Non-pigmented ciliary epithelial cell (primary cell): ENCODE data around the gene PRKG1.
A peak's percentile ranks its signal among the peaks of the same experiment; 100 is the strongest.
"Not testable (repeated sequence)": the region's sequence is repeated elsewhere in the genome, so short reads cannot be mapped to it uniquely, and the experiment has no call there.

Experiments
- DNase-seq: peaks from one replicate; pipeline ENCODE4 v3.0.0-alpha.2; 2010; ENCODE audit warnings: low read depth

PRKG1 gene

DNA sequence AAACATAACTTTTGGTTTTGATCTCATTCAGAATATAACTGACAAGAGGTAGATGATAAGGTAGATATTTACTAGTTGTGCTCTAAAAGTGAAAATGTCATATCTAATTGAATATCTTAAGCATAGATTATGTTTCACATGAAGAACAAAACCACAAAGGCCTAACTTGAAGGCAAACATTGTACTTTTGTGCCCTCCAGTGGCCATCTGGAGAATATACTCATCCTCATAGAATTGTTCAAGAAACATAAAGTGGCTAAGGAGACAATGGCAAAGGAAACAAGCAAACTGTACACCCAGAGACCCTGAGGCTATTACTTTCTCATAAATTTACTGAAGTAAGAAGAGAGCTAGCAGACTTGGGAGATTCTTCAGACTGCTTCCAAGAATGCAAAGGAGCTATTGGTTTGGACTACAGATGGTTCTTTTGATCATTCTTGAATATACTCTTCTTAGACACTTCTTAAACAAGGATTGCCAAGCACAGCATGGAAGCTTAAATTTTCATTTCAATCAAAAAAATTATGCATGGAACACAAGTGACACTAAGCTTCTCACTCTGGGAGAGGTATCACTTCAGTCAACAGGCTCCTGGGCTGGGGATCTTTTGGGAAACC is 1141.6 kb downstream of the PRKG1 start:
- DNase-seq: peak; percentile 40

DNA sequence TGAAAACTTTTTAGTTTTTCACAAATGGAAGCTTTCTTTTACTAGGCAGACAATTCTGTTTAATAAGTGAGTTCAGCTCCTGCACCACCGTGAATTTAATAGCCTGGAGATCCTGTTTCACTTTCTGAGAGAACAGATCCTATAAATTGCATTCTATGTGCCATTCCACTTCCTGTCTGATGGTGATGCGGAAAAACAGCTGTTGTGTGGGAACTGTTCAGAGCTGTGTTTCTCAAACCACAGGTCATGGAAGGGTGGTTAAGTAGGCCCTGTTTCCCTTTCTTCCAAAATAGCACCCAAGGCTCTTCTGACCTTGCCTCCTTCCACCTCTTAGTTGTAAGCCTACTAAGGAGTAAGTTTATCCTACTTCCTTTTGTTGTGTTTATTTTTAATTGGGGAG is 1142.6 kb downstream of the PRKG1 start:
- DNase-seq: peak; percentile 49

DNA sequence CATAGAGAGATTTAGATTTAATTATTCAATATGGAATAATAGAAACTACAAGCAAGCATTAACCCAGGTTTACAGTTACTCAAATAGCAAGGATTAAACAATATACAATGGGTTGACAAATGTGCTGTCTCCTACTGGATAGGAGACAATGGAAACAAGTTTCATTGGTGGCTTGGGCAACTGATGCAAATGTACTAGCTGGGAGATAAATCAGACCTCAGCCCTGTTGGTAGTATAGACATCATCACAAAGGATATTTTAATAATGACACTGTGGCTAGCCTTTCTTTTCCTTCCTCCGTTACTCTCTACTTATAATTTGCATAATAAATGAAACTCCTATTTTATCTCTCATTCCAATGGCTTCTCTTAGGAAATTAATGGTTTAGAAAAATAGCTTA is 1143.2 kb downstream of the PRKG1 start:
- DNase-seq: no peak

DNA sequence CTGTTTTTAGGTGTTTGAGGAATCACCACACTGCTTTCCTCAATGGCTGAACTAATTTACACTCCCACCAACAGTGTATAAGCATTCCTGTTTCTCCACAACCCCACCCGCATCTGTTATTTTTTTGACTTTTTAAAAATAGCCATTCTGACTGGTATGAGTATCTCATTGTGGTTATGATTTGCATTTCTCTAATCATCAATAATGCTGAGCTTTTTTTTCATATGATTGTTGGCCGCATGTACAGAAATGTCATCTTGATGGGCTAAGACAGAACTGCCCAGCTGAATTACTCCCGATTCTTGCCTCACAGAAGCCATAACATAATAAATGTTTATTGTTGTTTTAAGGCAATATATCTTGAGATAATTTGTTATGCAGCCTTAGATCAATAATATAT is 1146.7 kb downstream of the PRKG1 start:
- DNase-seq: no peak

DNA sequence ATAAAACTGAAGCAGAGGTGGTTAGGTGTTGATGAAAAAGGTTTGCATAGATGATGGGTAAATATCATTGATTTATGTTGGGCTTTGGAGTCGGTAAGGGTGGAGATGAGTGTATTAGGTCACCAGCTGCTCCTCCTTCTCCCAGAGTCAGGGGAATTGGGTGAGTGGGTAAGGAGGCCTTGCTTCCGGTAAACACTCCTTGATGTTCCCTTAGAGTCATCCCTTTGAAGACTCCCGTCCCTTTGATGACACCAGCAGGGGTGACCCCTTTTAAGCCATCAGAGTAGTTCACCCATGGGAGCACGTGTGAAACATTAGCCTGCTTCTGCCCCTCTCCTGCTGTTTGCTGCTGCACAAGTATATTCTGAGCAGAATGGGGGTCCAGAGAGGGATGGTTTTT is 1147.6 kb downstream of the PRKG1 start:
- DNase-seq: no peak

DNA sequence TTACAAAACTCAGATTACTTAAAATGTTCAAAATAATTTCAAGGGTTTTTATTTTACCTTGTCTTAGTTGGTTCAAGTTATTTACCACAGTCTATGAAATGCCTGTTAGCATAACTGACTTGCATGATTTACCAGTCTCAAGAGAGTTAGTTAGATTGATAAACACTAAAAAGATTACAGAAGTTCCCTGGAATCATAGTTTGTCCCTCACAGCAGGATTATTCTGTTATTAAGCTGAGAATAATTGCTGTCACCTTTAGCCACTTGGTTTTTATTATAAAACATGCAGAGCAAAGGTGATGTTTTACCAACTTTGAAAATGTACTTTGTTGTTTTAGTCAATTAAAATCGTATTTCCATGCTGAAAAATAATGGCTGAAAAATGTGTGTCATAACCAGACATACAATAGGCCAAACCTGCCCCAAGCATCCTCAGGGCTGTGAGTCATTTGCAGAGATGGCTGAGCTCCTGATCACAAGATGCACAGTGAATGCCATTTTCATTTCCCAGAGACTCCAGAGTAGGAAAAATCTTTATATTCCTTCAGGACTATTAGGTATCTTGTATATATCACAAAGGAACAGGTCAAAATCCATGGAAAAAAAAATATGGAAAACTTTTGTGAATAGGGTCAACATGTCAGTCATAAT is 1152.0 kb downstream of the PRKG1 start:
- DNase-seq: no peak

DNA sequence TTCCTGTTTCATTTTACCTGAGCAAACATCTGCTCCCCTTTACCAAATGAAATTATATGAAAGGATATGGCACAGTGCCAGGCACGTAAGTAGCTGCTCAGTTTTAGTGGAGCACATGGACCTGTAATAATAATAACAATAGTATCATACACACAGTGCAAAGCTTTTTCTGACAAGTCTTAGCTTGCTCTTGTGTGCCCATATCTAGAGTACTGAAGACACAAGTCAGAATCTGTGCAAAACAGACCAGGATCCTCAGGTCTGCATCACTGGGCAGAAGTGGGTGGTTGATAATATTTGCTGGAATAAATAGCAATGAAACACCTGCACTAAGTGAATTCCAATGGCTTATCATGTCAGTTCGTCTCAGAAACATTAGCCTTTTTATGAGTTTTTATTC is 1154.3 kb downstream of the PRKG1 start:
- no peak for DNase-seq

DNA sequence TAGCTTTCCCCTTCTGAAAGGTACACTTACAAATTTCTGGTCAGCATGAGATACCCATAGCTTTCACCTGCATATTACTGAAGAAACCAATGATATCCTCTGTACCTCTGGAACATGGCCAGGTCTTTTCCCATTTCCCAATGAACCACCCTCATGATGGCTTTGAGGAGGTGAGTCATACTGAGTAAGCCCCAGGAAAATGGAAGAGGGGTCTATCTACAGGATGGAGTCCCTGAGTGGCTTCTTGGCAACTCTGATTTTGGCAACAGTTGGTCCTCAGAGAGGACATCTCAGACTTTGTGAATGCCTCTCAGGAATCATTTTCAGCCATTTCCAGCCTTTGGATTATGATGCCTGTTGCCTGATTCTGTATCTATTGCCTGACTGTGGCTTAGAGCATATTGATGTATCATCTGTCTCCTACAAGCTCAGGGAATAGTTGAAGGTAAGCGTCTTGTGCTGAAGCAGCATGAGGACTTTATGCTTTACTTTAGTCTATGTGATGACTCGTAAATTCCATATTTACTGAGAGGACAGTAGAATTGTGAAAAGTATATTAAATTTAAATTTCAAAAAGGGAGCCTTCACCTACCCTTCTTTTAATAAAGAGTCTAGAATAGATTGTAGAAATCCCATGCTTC is 1155.1 kb downstream of the PRKG1 start:
- no peak for DNase-seq

DNA sequence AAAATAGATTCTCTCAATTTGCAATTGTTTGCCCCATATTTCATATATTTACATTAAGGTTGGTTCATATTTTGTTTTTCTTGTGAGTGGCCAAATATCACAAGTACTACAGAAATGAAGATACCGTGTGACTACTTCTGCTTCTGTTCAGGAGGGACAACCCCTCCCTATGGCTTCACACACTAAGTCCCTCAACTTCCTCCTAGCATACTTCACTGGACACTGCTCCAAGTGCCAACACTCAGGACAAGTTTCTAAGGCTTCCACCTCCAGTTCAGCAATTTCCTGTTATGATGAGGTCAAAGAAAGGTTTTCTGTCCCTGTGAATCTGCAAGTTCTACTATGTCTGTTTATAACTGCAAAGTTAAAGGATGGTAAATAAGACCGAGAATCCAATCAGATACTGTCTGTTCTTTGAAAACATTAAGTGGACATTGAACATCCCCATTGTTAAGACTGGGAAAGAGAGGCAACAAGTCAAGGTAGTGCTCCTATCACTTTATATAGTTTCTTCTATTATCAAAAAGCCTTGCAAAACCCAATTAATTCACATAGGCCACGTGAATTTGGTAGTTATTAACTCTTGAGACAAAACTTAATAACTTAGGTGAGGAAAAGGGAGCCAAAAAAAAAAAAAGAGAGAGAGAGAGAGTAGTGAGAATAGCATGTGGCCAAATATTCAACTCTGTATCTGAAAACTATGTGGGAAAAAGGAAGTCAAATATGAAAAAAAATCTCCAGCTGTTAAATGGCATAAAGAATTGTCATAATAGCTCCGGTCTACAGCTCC is 1158.5 kb downstream of the PRKG1 start:
- no peak for DNase-seq

DNA sequence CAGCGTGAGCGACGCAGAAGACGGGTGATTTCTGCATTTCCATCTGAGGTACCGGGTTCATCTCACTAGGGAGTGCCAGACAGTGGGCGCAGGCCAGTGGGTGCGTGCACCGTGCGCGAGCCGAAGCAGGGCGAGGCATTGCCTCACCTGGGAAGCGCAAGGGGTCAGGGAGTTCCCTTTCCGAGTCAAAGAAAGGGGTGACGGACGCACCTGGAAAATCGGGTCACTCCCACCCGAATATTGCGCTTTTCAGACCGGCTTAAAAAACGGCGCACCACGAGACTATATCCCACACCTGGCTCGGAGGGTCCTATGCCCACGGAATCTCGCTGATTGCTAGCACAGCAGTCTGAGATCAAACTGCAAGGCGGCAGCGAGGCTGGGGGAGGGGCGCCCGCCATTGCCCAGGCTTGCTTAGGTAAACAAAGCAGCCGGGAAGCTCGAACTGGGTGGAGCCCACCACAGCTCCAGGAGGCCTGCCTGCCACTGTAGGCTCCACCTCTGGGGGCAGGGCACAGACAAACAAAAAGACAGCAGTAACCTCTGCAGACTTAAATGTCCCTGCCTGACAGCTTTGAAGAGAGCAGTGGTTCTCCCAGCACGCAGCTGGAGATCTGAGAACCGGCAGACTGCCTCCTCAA is 1159.2 kb downstream of the PRKG1 start:
- not testable (repeated sequence) for DNase-seq

DNA sequence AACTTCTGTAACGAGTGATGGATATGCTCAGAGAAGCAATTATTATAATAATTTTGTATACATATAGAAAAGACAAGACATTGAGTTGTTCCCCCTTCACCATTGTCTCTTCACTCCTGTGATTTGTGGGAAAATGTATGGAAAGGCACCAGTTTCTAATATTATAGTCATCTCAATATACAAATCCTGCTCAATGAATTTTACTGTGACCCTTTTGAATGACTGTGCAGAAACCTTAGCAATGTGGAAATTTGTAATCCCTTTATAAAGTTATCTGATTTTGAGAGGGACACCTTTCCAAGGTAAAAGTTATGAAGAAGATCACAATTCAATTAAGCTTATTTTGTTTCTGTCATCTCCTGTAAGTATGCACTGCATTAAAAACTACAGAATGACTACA is 1165.5 kb downstream of the PRKG1 start:
- DNase-seq: no peak

DNA sequence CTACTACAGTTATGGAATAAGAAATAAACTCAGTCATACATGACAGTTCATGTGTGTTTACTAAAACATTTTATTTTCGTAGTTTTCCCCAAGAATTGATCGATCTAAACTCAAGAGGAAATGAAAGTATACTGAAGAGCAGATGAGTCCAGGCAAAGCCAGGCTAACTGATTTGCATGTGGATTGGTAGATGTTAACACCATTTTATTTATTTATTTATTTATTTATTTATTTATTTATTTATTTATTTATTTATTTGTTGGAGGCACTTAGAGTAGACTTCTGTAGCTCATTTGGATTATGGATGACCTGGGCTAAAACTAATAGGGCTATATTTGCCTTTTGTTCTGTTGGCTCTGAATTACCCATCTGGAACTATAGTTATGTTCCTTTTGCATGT is 1171.3 kb downstream of the PRKG1 start:
- no peak for DNase-seq

DNA sequence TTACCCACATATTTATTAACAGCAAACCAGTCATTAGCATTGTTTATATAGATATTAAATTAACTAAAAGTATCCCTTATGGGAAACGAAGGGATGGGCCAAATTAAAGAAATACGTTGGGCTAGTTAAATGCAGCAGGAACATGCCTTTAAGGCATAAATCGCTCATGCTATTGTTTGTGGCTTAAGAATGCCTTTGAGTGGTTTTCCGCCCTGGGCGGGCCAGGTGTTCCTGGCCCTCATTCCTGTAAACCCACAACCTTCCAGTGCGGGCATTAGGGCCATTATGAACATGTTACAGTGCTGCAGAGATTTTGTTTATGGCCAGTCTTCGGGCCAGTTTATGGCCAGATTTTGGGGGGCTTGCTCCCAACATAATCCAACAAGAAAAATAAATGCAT is 1173.6 kb downstream of the PRKG1 start:
- DNase-seq: not testable (repeated sequence)

DNA sequence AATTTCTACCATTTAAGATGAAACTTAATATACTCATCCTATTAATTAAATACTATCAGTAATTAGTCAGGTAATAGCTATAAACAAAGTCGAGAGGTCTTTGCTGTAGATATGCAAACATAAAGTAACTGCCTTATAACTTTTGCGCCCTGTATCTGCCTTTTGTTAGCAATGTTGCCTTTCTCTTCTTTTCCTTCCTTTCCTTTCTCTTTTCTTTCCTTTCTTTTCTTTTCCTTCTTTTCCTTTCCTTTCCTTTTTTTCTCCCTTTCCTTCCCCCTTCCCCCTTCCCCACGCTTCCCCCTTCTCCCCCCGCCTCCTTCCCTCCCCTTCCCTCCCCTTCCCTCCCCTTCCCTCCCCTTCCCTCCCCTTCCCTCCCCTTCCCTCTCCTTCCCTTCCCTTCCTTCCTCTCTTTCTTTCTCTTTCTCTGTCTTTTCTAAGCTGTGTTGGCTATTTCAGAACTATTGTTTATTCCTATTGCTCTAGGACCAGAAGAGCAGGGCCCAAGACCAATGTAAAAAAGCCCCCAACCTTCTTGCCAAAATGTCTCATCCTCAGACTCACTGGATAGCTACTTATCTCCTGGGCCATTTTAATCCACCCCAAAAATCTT is 1174.5 kb downstream of the PRKG1 start:
- DNase-seq: no peak

DNA sequence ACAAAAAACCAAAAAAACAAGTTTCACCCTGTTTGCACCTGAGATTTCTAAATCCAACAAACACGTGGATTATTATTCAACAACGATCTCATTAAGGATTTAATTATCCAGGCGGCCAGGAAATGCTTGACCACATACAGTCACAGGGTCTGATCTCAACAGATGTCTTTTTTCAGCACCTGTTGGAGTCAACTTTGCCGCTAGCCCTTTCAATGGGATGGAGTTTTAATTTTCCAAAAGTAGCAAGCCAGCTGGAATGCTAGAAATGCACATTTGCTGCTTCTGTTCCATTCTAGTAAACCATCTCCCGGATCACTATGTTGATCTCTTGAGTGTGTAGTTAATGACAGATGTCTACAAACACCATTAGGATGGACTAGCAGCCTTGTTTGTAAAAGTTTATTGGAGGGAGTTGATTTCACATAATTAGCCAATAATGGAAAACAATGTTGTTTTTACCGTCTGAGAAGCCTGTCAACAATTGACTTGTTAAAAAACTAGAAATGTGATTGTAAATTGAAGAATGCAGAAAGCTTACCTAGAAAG is 1175.6 kb downstream of the PRKG1 start:
- no peak for DNase-seq

DNA sequence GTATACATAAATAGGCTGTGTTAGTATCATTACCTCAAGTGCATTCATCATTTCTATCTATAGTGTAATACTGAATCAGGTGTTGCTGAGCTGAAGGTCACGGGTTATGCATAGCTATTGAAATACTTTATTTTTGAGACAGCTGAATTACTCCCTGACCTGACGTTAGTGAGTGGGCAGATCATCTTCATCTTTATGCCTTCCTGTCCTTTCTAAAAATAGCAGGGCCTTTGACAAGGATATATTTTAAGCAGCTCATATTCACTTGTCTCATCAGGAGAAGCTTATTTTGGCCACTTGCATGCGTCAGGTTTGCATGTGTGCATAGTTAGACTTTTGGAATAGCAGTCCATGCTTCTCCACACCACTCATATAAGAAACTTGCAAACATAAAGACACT is 1176.2 kb downstream of the PRKG1 start:
- DNase-seq: no peak

DNA sequence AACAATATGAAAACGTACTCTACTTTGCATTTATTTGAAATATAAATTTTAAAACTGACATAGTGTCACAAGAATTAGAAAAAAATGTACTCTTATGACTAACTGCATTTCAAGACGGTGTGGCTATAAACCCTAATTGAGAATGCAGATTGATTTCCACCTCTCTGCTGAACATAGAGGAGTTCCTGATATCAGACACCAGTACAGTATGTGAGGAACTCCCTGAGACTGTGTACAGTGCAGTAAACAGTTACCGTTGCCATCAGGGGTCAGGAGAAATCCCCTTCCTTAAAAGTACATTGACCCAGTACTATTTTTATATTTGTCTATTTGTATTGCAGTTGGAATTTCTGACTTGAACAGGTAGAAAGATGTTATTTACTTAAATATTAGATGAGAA is 1178.0 kb downstream of the PRKG1 start:
- DNase-seq: no peak

DNA sequence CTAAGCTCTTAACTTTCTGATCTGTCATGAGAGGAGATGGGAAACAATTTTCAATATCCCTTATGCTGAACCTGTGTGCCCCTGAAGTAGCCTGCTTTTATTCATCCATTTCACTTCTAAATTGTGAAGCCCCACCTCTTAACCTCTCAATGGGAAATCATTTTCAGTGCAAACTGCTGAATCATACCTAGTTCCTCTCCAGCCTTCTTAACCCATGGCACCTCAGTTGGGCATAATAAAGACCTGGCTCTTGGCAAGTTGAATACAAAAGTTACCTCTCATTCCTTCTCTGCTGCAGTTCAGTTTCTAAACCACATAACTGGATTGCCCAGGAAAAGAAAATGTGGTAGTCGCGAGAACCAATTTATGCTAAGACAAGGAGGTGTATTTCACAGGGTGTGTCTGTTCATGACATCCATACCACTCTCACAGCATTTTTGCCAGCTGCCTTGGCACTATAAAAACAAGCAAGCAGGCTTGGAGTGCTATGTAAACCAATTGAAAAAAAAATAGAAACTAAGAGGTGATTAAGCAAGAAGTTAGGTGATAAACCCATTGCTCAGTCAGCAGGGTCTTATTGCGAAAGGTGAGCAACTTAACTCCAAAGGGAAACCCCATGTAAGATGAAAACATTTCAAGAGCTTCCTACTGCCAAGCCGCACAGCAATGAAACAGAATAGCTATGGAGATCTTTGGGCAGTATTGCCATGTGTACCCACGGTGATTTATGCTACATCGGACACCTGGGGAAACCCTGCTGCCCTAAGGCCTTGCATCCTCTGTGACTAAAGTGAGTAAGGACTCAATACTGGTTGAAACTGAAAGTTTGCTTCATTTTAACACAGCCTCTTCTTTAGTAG is 1182.8 kb downstream of the PRKG1 start:
- no peak for DNase-seq

DNA sequence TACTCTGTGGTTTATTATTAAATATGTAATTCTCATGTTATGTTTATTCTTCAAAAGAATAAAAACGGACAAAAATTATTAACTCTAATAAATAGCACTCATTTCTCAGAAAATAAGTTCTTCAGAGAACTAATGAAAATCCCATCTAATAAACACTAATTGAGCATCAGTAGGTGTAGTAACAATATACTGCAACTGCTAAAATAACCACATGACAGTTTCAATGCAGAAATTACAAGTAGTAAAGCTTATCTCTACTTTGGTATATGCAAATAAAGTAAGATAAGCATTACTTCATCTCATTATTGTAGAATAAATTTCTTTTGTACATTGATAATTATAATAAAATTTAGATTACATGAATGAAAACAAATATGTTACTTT is 1183.4 kb downstream of the PRKG1 start:
- DNase-seq: no peak

DNA sequence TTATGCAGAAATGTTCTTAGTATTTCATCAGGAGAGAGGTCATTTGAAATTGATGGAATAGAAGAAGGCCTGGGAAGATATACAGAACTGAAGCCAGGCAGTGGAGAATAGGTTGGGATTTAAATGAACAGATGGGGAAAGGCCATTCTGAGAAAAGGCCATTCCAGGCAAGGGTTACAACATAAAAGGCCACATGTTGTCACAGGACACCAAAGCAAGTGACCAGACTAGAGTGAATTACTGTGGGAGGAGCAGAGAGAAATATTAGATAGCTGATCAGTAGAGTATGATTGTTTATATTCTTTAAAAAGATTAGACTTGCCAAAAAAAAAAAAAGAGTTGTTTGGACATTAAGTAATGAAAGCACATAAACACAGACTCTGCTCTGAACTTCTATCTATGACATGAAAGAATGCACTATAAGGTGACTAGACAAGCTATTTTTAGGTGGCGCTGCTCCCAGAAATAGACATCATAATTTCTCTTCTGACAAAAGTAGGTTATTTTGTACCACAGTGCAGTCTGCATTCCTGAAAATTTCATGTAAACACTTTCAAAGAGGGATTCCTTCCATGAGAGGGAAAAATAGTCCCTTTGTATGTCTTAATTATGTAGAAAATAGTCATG is 1184.6 kb downstream of the PRKG1 start:
- no peak for DNase-seq
